Measurements from ENCODE around the gene MTRF1.

- TF ChIP-seq CTCF (IDR thresholded peaks at IDR 0.05 in 8 of 11, conservative IDR thresholded peaks at IDR 0.05 in 3 of 11) (no peak), POLR2A (IDR thresholded peaks at IDR 0.05) (no peak), POLR2AphosphoS5 (IDR thresholded peaks at IDR 0.05) (no peak)
These were observed 39.0 kb downstream of the MTRF1 start for GRCh38 chr13:41224113-41225110.

Data from spleen (tissue), 7 donors.